ENCODE measurements around the gene NBPF1.
A peak's percentile ranks its signal among the peaks of the same experiment; 100 is the strongest.
"Not testable (repeated sequence)": the region's sequence is repeated elsewhere in the genome, so short reads cannot be mapped to it uniquely, and the experiment has no call there.

Gene NBPF1

DNA sequence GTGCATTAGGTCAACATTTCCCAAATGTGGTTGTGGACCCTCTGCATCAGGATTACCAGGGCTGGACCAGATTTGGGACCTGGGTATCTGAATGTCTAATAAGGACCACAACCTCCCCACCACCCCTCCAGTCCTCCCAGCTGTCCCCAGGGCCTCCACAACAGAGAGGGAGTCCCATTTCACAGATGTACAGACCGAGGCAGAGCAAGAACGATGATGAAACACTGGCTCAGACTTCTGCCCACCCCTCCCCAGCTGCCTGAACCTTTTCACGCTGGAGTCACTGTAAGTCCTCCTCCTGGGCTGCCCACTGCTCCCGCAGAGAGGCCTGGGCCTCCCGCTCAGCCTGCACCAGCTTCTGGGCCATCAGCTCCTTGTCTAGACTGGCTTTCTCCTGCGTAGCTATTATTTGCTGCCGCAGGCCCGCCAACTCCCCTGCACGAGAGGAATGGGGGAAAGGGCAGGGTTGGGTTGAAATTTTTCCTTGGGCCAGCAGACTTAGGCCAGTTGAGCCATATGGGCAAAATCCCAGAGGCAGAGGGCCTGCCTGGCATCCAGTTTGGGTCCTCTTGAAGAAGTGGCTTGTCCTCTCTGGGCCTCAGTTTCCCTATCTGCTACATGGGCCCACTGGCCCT, 8.4 kb upstream of the NBPF1 start:
- not testable (repeated sequence) for DNase-seq

GRCh38 chr1:16621300-16621658, 7.9 kb upstream of the NBPF1 start:
- no peak for DNase-seq

GRCh38 chr1:16619803-16620501, 6.6 kb upstream of the NBPF1 start:
- DNase-seq, result not testable (repeated sequence)

DNA sequence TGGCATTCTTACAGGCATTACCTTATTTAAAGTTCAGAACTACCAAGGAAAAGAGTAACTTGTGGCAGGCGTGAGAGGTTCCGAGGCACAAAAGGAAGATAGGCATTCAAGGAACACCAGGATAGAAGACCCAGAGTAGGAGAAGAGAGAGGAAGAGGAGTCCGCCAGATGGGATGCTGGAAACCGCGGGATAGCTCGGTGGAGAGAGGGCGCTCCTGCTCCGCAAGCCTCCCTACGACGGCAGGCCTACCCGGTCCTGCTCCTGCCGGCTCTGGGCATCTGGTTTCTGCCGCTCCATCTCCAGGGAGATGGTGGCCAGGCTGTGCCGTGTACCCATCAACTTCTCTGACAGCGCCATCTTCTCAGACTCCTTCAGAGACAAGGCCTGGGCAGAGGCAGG, 5.4 kb upstream of the NBPF1 start:
- DNase-seq, result no peak

GRCh38 chr1:16617778-16618580, 4.6 kb upstream of the NBPF1 start:
- no peak for DNase-seq

DNA sequence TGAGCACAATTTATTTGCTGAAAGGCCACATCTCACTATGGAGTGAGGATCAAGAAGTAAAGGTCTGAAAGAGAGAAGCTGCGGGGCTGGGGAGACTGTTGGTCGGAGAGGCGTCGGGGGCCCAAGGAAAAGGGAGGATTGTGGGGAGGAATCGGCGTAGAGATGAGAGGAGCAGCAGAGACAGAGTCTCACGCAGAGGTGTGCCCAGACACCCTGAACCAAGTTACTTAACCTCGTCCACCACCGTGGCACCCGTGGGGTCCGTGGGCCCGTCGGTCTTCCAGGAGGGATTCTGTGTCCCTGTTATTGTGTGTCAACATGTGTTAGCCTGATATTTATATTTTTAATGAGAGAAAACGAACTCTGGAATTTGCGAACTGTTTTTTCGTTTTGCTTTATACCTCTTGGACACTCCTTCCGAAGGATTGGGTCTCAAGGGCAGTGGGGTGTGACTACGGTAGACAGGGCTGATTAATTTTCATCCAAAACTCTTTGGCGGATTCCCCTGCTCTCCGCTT, 3.8 kb upstream of the NBPF1 start:
- no peak for DNase-seq

DNA sequence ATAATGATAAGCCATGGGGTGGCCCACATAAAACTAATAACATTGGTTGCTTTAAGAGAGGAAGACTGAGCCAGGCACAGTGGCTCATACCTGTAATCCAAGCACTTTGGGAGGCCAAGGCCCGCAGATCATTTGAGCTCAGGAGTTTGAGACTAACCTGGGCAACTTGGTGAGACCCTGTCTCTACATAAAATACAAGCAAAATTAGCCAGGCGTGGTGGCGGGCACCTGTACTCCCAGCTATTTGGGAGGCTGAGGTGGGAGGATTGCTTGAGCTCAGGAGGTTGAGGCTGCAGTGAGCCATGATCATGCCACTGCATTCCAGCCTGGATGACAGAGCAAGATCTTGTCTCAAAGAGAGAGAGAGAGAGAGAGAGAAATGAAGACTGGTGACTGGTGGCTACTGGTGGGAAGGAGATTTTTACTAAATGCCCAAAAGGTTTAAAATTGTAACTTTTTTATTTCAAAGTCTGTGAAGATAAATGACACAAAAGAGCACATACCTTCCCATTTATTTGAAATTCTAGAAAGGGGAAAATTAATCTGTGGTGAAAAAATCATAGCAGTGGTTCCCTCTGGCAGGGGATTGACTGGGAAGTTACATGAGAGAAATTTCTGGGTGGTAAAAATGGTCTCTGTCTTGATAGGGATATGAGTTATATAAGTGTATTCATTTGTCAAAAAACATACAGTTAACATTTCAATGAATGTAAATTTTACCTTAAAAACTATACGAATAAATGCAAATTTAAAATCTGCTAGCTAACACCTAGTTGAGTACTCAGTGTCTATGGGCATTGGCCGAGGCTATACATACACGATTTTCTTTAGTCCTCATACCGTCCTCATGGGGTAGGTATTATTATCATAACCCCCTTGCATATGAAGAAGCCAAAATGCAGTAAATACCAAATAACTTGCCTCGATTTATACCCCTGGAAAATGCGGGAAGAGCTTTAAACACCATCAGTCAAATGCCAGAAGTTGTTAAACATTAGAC, 2.2 kb upstream of the NBPF1 start:
- DNase-seq, result no peak

- no peak for DNase-seq
Measured at GRCh38 chr1:16614361-16615252, 1.2 kb upstream of the NBPF1 start.

DNA sequence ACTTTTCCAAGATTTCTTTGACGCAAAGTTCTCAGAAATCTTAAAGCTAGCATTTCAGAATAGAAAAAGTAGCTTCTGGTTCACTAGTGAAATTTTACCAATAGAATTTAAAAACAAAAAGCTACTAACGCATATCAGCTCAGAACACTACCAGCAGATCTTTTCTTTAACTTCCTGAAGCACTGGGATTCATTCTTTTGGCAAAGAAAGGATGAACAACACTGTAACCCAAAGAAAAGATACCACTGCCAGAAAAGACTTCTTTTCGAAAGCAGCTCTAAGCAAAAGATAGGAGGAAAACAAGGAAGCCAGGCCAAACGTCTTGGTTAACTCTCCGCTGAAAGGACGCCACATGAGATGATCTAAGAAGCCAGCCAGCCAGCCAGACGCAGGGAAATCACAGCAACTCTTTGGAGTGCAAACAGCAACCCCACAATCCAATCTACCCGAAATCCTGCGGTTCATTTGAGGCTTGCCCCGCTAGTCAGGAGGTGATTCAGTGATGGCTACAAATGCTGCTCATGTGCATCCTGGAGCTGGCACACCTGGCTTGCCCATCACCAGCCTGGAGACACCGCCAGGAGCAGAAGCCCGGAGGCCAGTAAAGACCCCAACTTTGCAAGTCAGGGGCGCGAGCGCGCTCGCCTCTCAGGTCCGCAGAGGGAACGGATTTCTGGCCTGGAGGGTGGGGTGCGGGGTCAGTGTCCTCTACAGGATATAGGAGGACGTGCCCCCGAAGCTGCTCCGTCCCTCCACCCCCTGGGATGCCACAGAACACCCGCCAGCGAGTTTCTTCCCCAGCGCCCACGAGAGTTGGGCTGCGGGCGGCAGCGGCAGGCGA, 812 bp downstream of the NBPF1 start:
- DNase-seq, result peak; percentile 39

- not testable (repeated sequence) for DNase-seq
Measured at GRCh38 chr1:16611981-16612331, 1.4 kb downstream of the NBPF1 start.

DNA sequence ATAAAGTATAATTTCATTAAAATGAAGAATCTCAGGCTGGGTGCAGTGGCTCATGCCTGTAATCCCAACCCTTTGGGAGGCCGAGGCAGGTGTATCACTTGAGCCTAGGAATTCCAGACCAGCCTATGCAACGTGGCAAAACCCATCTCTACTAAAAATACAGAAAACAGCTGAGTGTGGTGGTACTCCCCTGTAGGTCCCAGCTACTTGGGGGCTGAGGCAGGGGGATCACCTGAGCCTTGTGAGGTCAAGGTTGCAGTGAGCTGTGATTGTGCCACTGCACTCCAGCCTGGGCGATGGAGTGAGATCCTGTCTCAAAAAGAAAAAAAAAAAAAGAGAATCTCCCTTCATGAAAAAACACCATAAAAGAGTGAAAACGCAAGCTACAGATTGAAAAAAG, 2.2 kb downstream of the NBPF1 start:
- not testable (repeated sequence) for DNase-seq

DNA sequence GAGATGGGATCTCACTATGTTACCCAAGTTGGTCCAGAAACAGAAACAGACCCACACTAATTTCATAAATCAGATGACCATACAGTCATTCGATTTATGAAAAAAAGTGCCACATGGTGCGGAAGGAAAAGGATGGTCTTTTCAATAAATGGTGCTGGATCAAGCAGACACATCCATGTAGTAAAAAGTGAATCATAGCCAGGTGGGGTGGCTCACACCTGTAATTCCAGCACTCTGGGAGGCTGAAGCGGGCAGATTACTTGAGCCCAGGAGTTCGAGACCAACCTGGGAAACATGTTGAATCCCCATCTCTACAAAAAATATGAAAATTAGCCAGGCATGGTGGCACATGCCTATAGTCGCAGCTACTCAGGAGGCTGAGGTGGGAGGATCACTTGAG, 2.8 kb downstream of the NBPF1 start:
- not testable (repeated sequence) for DNase-seq

DNA sequence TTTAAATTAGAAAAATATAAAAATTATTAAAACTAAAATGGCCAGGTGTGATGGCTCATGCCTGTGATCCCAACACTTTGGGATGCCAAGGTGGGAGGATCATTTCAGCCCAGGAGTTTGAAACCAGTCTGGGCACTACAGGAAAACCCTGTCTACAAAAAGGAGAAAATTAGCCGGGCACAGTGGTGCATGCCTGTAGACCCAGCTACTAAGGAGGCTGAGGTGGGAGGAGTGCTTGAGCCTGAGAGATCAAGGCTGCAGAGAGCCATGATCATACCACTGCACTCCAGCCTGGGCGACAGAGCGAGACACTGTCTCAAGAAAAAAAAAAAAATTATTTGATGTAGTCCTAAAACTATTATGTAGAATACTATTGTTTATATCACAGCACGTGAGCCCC, 3.6 kb downstream of the NBPF1 start:
- DNase-seq, result not testable (repeated sequence)

- no peak for DNase-seq
Measured at GRCh38 chr1:16608838-16609560, 4.4 kb downstream of the NBPF1 start.

GRCh38 chr1:16607853-16608815, 5.2 kb downstream of the NBPF1 start:
- not testable (repeated sequence) for DNase-seq

- no peak for DNase-seq
Measured at GRCh38 chr1:16607433-16607851, 5.9 kb downstream of the NBPF1 start.

DNA sequence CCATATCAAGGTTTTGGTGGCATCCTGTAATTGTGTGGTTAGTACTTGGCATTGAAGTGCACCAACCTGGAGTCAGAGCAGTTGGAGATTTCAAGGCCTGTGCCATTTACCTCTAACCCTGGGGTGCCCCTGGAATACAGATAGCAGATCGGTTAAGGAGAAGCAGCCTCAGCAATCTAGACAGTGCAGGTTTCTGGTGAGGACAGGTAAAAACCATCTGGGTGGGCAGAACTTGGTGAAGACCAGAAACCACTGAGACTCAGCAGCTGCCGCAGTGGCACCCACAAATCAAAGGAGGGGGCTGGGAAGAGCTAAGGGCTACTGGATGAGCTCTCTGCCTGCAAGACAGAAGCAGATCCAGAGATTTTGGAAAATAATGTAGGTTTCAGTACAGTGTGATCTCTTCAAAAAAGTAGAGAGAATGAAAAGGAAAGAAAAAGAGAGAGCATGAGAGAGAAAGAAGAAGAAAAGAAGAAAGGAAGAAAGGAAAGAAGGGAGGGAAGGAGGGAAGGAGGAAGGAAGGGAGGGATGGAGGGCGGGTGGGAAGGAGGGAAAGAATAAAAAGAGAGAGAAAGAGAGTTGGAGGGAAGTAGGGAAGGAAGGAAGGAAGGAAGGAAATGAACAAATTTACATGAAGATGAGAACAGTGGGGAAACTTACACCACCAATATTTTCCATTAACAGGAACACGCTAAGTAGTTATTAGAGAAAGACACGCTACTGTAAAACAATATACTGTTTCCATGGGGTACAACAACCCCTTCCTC, 6.5 kb downstream of the NBPF1 start:
- not testable (repeated sequence) for DNase-seq
